ENCODE results near the gene DTX4. TPM values are rescaled to one million over a fixed set of nuclear protein-coding genes. Genes with fewer than 3 reads are reported as not detected.

The DTX4 gene
- total RNA-seq, 1 experiment from 2014 or later = 4.9 TPM

GRCh38 chr11:59173964-59174663, 2.2 kb downstream of the DTX4 start:
- intact Hi-C loops (cut with micrococcal nuclease) = no loop called here

GRCh38 chr11:59174664-59175033, 2.7 kb downstream of the DTX4 start:
- H2AFZ ChIP-seq (ENCODE audit: low read length) = peak overlapping the region; percentile 20; the same call in 1 of the 2 replicates
- peaks cover 15% of the 10 kb centered on the region for H3K79me2 ChIP-seq (ENCODE audit: low read length)
- BruUV-seq (replicated peaks) = TSS peak; percentile 35
- intact Hi-C loops (cut with micrococcal nuclease) = no loop called here
- no peaks in the 10 kb centered on the region for H3K36me3 ChIP-seq (ENCODE audit: low read depth, low read length)
- ChIA-PET CTCF (interaction anchor here (0.7 to 1.3 kb wide), 4 partner anchors 12 to 32 kb away, joined by 3 to 8 read pairs (median 4); no protein-coding TSS in a partner anchor), POLR2A (ENCODE audit: unreplicated experiment) (no interaction called here)
- no peaks in the 10 kb centered on the region for H4K20me1 ChIP-seq (ENCODE audit: low read length)
- no peaks in the 10 kb centered on the region for H3K9me3 ChIP-seq (ENCODE audit: low read length)
- H3K9me2 ChIP-seq (replicated peaks; ENCODE audit: low read length) = no peaks in the 10 kb centered on the region
- ATAC-seq = peak; percentile 48
- peak; percentile 94 for DNase-seq
- peaks cover 37% of the 10 kb centered on the region for H3K4me1 ChIP-seq (ENCODE audit: insufficient read depth, low read length)
- H3K4me3 ChIP-seq (ENCODE audit: low read length) = peak overlapping the region; percentile 48
- H3K27me3 ChIP-seq (ENCODE audit: low read length) = 0 out of 2 replicates have a peak, but pooled peaks cover 6% of the 10 kb centered on the region
- peak overlapping the region; percentile 99 for H3K4me2 ChIP-seq (ENCODE audit: low read length)
- peak overlapping the region; percentile 38 for H3K9ac ChIP-seq (ENCODE audit: low read length)
- TF ChIP-seq EZH2 (IDR thresholded peaks at IDR 0.05; ENCODE audit: low read length, unreplicated experiment) (no peak), CTCF (conservative IDR thresholded peaks at IDR 0.05; ENCODE audit: low read depth, low read length) (no peak), EZH2phosphoT487 (IDR thresholded peaks at IDR 0.05; ENCODE audit: borderline replicate concordance, low read length) (no peak)
- H3K27ac ChIP-seq (ENCODE audit: low read length) = peak overlapping the region; percentile 84
- H3F3A ChIP-seq (ENCODE audit: low read length, unreplicated experiment) = peaks cover 3% of the 10 kb centered on the region

More at GRCh38 chr11:59173964-59174663, 2.2 kb downstream of the DTX4 start:
- Histone ChIP-seq H3K36me3 (ENCODE audit: low read depth, low read length) (no peaks in the 10 kb centered on the region), H2AFZ (ENCODE audit: low read length) (peak overlapping the region; percentile 20; the same call in 1 of the 2 replicates), H3F3A (ENCODE audit: low read length, unreplicated experiment) (peaks cover 3% of the 10 kb centered on the region), H3K79me2 (ENCODE audit: low read length) (peaks cover 15% of the 10 kb centered on the region), H4K20me1 (ENCODE audit: low read length) (no peaks in the 10 kb centered on the region), H3K9ac (ENCODE audit: low read length) (peak overlapping the region; percentile 38), H3K4me1 (ENCODE audit: insufficient read depth, low read length) (peaks cover 37% of the 10 kb centered on the region), H3K27me3 (ENCODE audit: low read length) (peaks cover 11% of the 10 kb centered on the region; the same call in 1 of the 2 replicates), H3K4me2 (ENCODE audit: low read length) (peak overlapping the region; percentile 99), H3K9me2 (replicated peaks; ENCODE audit: low read length) (no peaks in the 10 kb centered on the region), H3K4me3 (ENCODE audit: low read length) (peak overlapping the region; percentile 48), H3K27ac (ENCODE audit: low read length) (peak overlapping the region; percentile 84), H3K9me3 (ENCODE audit: low read length) (no peaks in the 10 kb centered on the region)
- TF ChIP-seq EZH2 (IDR thresholded peaks at IDR 0.05; ENCODE audit: low read length, unreplicated experiment) (no peak), EZH2phosphoT487 (IDR thresholded peaks at IDR 0.05; ENCODE audit: borderline replicate concordance, low read length) (no peak)
- CTCF ChIA-PET = interaction anchor here (0.7 to 1.3 kb wide), 4 partner anchors 12 to 33 kb away, joined by 3 to 8 read pairs (median 4); no protein-coding TSS in a partner anchor
- DNase-seq (peak; percentile 67), ATAC-seq (no peak)
- POLR2A ChIA-PET (ENCODE audit: unreplicated experiment) = no interaction called here
- BruUV-seq (replicated peaks) = no TSS peak

GRCh38 chr11:59175091-59175501, 3.2 kb downstream of the DTX4 start:
- ChIA-PET CTCF (interaction anchor here (0.7 to 1.3 kb wide), 4 partner anchors 11 to 32 kb away, joined by 3 to 8 read pairs (median 4); no protein-coding TSS in a partner anchor), POLR2A (ENCODE audit: unreplicated experiment) (no interaction called here)
- Histone ChIP-seq H3K9ac (ENCODE audit: low read length) (no peak overlapping the region), H3K9me2 (replicated peaks; ENCODE audit: low read length) (no peaks in the 10 kb centered on the region), H3K4me3 (ENCODE audit: low read length) (peak overlapping the region; percentile 48; the same call in 1 of the 2 replicates), H3K9me3 (ENCODE audit: low read length) (no peaks in the 10 kb centered on the region), H2AFZ (ENCODE audit: low read length) (no peak overlapping the region), H3K4me1 (ENCODE audit: insufficient read depth, low read length) (peaks cover 37% of the 10 kb centered on the region), H3K36me3 (ENCODE audit: low read depth, low read length) (no peaks in the 10 kb centered on the region), H4K20me1 (ENCODE audit: low read length) (no peaks in the 10 kb centered on the region), H3K27me3 (ENCODE audit: low read length) (0 out of 2 replicates have a peak, but pooled peaks cover 5% of the 10 kb centered on the region), H3K4me2 (ENCODE audit: low read length) (peak overlapping the region; percentile 99), H3K79me2 (ENCODE audit: low read length) (peaks cover 15% of the 10 kb centered on the region), H3K27ac (ENCODE audit: low read length) (peak overlapping the region; percentile 84), H3F3A (ENCODE audit: low read length, unreplicated experiment) (peaks cover 3% of the 10 kb centered on the region)
- no peak for DNase-seq
- TF ChIP-seq CTCF (conservative IDR thresholded peaks at IDR 0.05; ENCODE audit: low read depth, low read length) = no peak
- TF ChIP-seq EZH2phosphoT487 (IDR thresholded peaks at IDR 0.05; ENCODE audit: borderline replicate concordance, low read length) = no peak
- TF ChIP-seq EZH2 (IDR thresholded peaks at IDR 0.05; ENCODE audit: low read length, unreplicated experiment) = no peak
- BruUV-seq (replicated peaks) = no TSS peak
- intact Hi-C loops (cut with micrococcal nuclease) = no loop called here
- no peak for ATAC-seq
